ENCODE measurements around the gene NOTCH1.

NOTCH1 gene

GRCh38 chr9:136463578-136463977, 82.3 kb downstream of the NOTCH1 start:
- TF ChIP-seq GABPA (IDR thresholded peaks at IDR 0.05; ENCODE audit: low read depth) (no peak), SPI1 (IDR thresholded peaks at IDR 0.05; ENCODE audit: borderline replicate concordance, low read depth) (no peak), POLR2AphosphoS5 (IDR thresholded peaks at IDR 0.05; ENCODE audit: low read depth) (no peak), CTCF (IDR thresholded peaks at IDR 0.05; ENCODE audit: insufficient read depth, low read length) (no peak)
- TF ChIP-seq, protein P1, sequence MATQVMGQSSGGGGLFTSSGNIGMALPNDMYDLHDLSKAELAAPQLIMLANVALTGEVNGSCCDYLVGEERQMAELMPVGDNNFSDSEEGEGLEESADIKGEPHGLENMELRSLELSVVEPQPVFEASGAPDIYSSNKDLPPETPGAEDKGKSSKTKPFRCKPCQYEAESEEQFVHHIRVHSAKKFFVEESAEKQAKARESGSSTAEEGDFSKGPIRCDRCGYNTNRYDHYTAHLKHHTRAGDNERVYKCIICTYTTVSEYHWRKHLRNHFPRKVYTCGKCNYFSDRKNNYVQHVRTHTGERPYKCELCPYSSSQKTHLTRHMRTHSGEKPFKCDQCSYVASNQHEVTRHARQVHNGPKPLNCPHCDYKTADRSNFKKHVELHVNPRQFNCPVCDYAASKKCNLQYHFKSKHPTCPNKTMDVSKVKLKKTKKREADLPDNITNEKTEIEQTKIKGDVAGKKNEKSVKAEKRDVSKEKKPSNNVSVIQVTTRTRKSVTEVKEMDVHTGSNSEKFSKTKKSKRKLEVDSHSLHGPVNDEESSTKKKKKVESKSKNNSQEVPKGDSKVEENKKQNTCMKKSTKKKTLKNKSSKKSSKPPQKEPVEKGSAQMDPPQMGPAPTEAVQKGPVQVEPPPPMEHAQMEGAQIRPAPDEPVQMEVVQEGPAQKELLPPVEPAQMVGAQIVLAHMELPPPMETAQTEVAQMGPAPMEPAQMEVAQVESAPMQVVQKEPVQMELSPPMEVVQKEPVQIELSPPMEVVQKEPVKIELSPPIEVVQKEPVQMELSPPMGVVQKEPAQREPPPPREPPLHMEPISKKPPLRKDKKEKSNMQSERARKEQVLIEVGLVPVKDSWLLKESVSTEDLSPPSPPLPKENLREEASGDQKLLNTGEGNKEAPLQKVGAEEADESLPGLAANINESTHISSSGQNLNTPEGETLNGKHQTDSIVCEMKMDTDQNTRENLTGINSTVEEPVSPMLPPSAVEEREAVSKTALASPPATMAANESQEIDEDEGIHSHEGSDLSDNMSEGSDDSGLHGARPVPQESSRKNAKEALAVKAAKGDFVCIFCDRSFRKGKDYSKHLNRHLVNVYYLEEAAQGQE (IDR thresholded peaks at IDR 0.05; ENCODE audit: insufficient replicate concordance, low read depth), result no peak
- H3K27ac ChIP-seq (replicated peaks), result no peak overlapping the region
- H3K4me3 ChIP-seq (replicated peaks; ENCODE audit: insufficient read depth, low read length), result no peak overlapping the region
- no peak for DNase-seq (ENCODE audit: low read depth in 1 of 2, low spot score in 1 of 2)
- H3K27me3 ChIP-seq (ENCODE audit: insufficient read depth, poor library complexity, severe bottlenecking), result no peaks in the 10 kb centered on the region

DNA sequence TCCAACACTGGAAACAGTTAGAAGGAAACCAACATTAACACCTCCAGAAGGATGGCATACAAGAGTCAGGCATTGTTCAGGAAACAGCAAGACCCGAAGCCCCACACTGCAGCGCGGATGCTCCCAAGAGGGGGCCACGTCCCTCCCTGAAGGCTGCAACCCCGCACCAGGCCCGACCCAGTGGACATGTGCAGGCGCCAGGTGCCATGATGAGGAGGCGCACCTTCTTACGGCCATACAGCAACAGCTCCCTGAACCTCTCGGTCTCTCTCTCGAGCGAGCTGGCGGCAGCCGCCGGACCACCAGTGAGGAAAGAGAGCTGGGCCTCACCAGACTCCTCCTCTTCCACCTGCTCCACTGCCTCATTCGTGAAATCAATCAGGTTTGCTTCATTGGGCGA, 83.2 kb downstream of the NOTCH1 start:
- H3K27ac ChIP-seq (replicated peaks), result no peak overlapping the region
- H3K27me3 ChIP-seq (ENCODE audit: insufficient read depth, poor library complexity, severe bottlenecking), result no peaks in the 10 kb centered on the region
- no peak for DNase-seq (ENCODE audit: low read depth in 1 of 2, low spot score in 1 of 2)
- no peak overlapping the region for H3K4me3 ChIP-seq (replicated peaks; ENCODE audit: insufficient read depth, low read length)
- TF ChIP-seq GABPA (IDR thresholded peaks at IDR 0.05; ENCODE audit: low read depth), result no peak
- TF ChIP-seq SPI1 (IDR thresholded peaks at IDR 0.05; ENCODE audit: borderline replicate concordance, low read depth), result no peak
- no peak for TF ChIP-seq CTCF (IDR thresholded peaks at IDR 0.05; ENCODE audit: insufficient read depth, low read length)
- no peak for TF ChIP-seq POLR2AphosphoS5 (IDR thresholded peaks at IDR 0.05; ENCODE audit: low read depth)
- TF ChIP-seq, protein P1 (IDR thresholded peaks at IDR 0.05; ENCODE audit: insufficient replicate concordance, low read depth), result no peak

- TF ChIP-seq, protein P1 (IDR thresholded peaks at IDR 0.05; ENCODE audit: insufficient replicate concordance, low read depth), result no peak
- no peak for TF ChIP-seq POLR2AphosphoS5 (IDR thresholded peaks at IDR 0.05; ENCODE audit: low read depth)
- TF ChIP-seq SPI1 (IDR thresholded peaks at IDR 0.05; ENCODE audit: borderline replicate concordance, low read depth), result no peak
- DNase-seq (ENCODE audit: low read depth in 1 of 2, low spot score in 1 of 2), result no peak
- Histone ChIP-seq H3K27ac (replicated peaks) (no peak overlapping the region), H3K27me3 (ENCODE audit: insufficient read depth, poor library complexity, severe bottlenecking) (no peaks in the 10 kb centered on the region), H3K4me3 (replicated peaks; ENCODE audit: insufficient read depth, low read length) (no peak overlapping the region)
These were observed 85.0 kb downstream of the NOTCH1 start for GRCh38 chr9:136460772-136461325.

All from HL-60 (cell line).